Neural crest cell (in vitro differentiated cells): Measurements from ENCODE around the gene CARD16. TPM values are rescaled to one million over a fixed set of nuclear protein-coding genes. Genes with fewer than 3 reads are reported as not detected.

Experiments used
- DNase-seq: peaks from one replicate; pipeline ENCODE4 v3.0.0; 2021; ENCODE audit warnings: low read depth, mixed read lengths, low spot score
- H3K27ac Mint-ChIP-seq: one replicate; pipeline ENCODE4 v1.8.0; 2021; ENCODE audit warnings: mild to moderate bottlenecking, mixed read lengths; ENCODE audit not compliant: unreplicated experiment
- H3K27me3 Mint-ChIP-seq: 2 replicates; pipeline ENCODE4 v1.8.0; 2021; ENCODE audit warnings: low read depth, mild to moderate bottlenecking, mixed read lengths
- H3K36me3 Mint-ChIP-seq: 2 replicates; pipeline ENCODE4 v1.8.0; 2021; ENCODE audit warnings: low read depth, mild to moderate bottlenecking, mixed read lengths
- H3K4me1 Mint-ChIP-seq: 2 replicates; pipeline ENCODE4 v1.8.0; 2021; ENCODE audit warnings: mixed read lengths
- H3K4me3 Mint-ChIP-seq: one replicate; pipeline ENCODE4 v1.8.0; 2021; ENCODE audit warnings: mild to moderate bottlenecking, mixed read lengths
- H3K9me3 Mint-ChIP-seq: 2 replicates; pipeline ENCODE4 v1.8.0; 2021; ENCODE audit warnings: mixed read lengths
- total RNA-seq: library from RNA; stranded (reverse); gene quantifications from 2 replicates; pipeline ENCODE4 v1.2.1, GENCODE V29; 2021
- TF ChIP-seq, protein P1 (sequence below): fragments of 200-600 bp; sonication (generic); conservative IDR thresholded peaks from 2 replicates; pipeline ENCODE4 v1.5.0; 2021; ENCODE audit warnings: antibody characterized with exemption, mild to moderate bottlenecking

Gene CARD16
- total RNA-seq, 1 donor from 2014 or later = not detected

DNA sequence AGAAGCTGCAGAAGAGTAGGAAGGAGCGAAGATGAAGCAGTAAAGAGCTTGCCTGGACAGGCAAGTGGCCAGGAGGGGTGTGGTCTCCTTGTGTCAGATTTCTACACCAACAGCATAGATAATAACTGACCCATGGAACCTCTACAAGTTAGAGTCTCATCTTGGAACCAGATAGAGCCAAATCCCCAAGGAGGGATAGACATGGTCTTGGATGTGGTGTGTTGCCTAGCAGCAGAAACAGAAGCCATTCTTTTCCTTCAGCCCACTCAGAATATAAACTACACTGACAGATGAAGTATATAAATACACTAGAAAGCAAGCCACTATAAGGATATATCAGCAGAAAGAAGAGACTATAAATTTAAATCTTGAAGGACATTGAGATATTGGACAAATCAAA lies 4.3 kb upstream of the CARD16 start:
- peaks cover 2% of the 10 kb centered on the region for H3K9me3 Mint-ChIP-seq
- no peak overlapping the region for H3K4me3 Mint-ChIP-seq
- TF ChIP-seq, protein P1, sequence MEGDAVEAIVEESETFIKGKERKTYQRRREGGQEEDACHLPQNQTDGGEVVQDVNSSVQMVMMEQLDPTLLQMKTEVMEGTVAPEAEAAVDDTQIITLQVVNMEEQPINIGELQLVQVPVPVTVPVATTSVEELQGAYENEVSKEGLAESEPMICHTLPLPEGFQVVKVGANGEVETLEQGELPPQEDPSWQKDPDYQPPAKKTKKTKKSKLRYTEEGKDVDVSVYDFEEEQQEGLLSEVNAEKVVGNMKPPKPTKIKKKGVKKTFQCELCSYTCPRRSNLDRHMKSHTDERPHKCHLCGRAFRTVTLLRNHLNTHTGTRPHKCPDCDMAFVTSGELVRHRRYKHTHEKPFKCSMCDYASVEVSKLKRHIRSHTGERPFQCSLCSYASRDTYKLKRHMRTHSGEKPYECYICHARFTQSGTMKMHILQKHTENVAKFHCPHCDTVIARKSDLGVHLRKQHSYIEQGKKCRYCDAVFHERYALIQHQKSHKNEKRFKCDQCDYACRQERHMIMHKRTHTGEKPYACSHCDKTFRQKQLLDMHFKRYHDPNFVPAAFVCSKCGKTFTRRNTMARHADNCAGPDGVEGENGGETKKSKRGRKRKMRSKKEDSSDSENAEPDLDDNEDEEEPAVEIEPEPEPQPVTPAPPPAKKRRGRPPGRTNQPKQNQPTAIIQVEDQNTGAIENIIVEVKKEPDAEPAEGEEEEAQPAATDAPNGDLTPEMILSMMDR = no peak
- no peaks in the 10 kb centered on the region for H3K4me1 Mint-ChIP-seq
- no peaks in the 10 kb centered on the region for H3K27me3 Mint-ChIP-seq
- H3K36me3 Mint-ChIP-seq = no peaks in the 10 kb centered on the region
- H3K27ac Mint-ChIP-seq = no peak overlapping the region
- DNase-seq = no peak

- Mint-ChIP-seq H3K4me3 (no peak overlapping the region), H3K36me3 (no peaks in the 10 kb centered on the region), H3K4me1 (no peaks in the 10 kb centered on the region), H3K27me3 (no peaks in the 10 kb centered on the region), H3K9me3 (peaks cover 2% of the 10 kb centered on the region), H3K27ac (no peak overlapping the region)
- TF ChIP-seq, protein P1 = no peak
- no peak for DNase-seq
Observed at GRCh38 chr11:105046898-105047579, 1.9 kb upstream of the CARD16 start.

GRCh38 chr11:105045676-105046296 lies 651 bp upstream of the CARD16 start:
- Mint-ChIP-seq H3K36me3 (no peaks in the 10 kb centered on the region), H3K9me3 (peaks cover 2% of the 10 kb centered on the region), H3K4me3 (no peak overlapping the region), H3K27ac (no peak overlapping the region), H3K4me1 (no peaks in the 10 kb centered on the region), H3K27me3 (no peaks in the 10 kb centered on the region)
- no peak for DNase-seq
- TF ChIP-seq, protein P1 = no peak

DNA sequence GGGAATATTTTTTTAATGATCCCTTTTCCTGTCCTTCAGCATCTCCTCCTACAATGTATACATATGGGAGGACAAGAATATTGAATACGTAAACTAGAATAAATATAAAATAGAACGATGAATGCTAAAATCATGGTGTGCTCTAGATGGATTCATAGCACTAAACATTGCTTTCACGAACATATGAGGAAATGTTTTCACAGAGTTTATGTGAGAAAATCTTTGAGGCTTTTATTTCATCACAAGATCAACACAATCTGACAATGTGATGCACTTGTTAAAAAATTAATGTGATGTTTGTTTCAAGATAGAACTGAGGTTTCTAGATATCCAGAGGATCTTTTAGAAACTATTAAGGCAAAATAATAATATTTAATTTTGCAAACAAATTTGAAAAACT lies 3.0 kb downstream of the CARD16 start:
- no peak for DNase-seq
- Mint-ChIP-seq H3K36me3 (no peaks in the 10 kb centered on the region), H3K27me3 (no peaks in the 10 kb centered on the region), H3K4me3 (no peak overlapping the region), H3K4me1 (no peaks in the 10 kb centered on the region), H3K27ac (no peak overlapping the region), H3K9me3 (no peaks in the 10 kb centered on the region)
- TF ChIP-seq, protein P1 = no peak

DNA sequence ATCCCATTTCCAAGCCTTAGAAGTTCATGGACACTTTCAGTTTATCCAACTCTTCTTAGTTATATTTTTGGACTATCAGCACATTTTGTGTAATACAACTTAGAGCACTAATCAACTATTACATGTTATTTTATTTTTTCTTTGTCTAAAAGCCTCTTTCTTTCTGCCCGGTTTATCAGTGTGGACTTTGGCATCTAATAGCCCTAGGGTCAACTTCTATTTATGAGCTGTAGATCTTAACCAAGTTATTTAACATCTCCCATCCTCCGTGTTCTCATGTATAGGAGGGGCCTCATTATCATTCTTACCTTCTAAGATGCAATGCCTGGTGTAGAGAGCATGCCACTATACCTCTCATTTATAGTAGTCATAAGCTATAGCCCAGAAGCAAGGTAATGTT lies 4.4 kb downstream of the CARD16 start:
- DNase-seq = no peak
- H3K27me3 Mint-ChIP-seq = no peaks in the 10 kb centered on the region
- H3K27ac Mint-ChIP-seq = no peak overlapping the region
- no peaks in the 10 kb centered on the region for H3K9me3 Mint-ChIP-seq
- TF ChIP-seq, protein P1 = no peak
- no peaks in the 10 kb centered on the region for H3K4me1 Mint-ChIP-seq
- no peaks in the 10 kb centered on the region for H3K36me3 Mint-ChIP-seq
- H3K4me3 Mint-ChIP-seq = no peak overlapping the region
